ENCODE results near the gene NRXN3. TPM values are rescaled to one million over a fixed set of nuclear protein-coding genes. Genes with fewer than 3 reads are reported as not detected.

NRXN3 gene
- polyA plus RNA-seq, 1 donor (not counting 4 experiments of a cell fraction or from before 2014, with no cell fraction given) = 0.89 TPM

GRCh38 chr14:79842270-79842669 is 1672.1 kb downstream of the NRXN3 start:
- dilution Hi-C loops (cut with MboI; ENCODE audit: extremely low pct_ligation_motif_present, low sequenced_read_pairs) = no loop called here
- FAIRE-seq = no peak
- H3K79me2 ChIP-seq (ENCODE audit: control insufficient read depth, insufficient read depth, low read length) = no peaks in the 10 kb centered on the region
- DNase-seq (ENCODE audit: low read depth, low spot score) = no peak
- H2AFZ ChIP-seq (ENCODE audit: control insufficient read depth, low read length) = no peak overlapping the region
- no peaks in the 10 kb centered on the region for H3K9me3 ChIP-seq (ENCODE audit: control insufficient read depth, low read depth, low read length)
- H3K4me3 ChIP-seq (ENCODE audit: control insufficient read depth in 2 of 3, extremely low read depth in 1 of 3, insufficient read depth in 2 of 3, low read depth in 1 of 3, low read length in 3 of 3) = no peak overlapping the region
- H3K4me1 ChIP-seq (ENCODE audit: control insufficient read depth, extremely low read depth, insufficient read depth, low read length) = no peaks in the 10 kb centered on the region
- no peaks in the 10 kb centered on the region for H3K27me3 ChIP-seq (ENCODE audit: control insufficient read depth, extremely low read depth, insufficient read depth, low read length)
- no peak overlapping the region for H3K9ac ChIP-seq (ENCODE audit: control insufficient read depth, extremely low read depth, insufficient read depth, low read length)
- no peaks in the 10 kb centered on the region for H4K20me1 ChIP-seq (ENCODE audit: control insufficient read depth, extremely low read depth, insufficient read depth, low read length)
- no peak overlapping the region for H3K4me2 ChIP-seq (ENCODE audit: control insufficient read depth, extremely low read depth, insufficient read depth, low read depth, low read length)
- TF ChIP-seq CTCF (optimal IDR thresholded peaks at IDR 0.05 in 1 of 3, IDR thresholded peaks at IDR 0.05 in 1 of 3, conservative IDR thresholded peaks at IDR 0.05 in 1 of 3; ENCODE audit: extremely low read depth in 1 of 3, insufficient read depth in 2 of 3, low read length in 3 of 3) = no peak
- no peaks in the 10 kb centered on the region for H3K36me3 ChIP-seq (ENCODE audit: control insufficient read depth in 2 of 2, extremely low read depth in 1 of 2, insufficient read depth in 2 of 2, low read length in 2 of 2)
- H3K9me1 ChIP-seq (ENCODE audit: control insufficient read depth, extremely low read depth, insufficient read depth, low read length) = no peaks in the 10 kb centered on the region
- no peak overlapping the region for H3K27ac ChIP-seq (ENCODE audit: control insufficient read depth, insufficient read depth, low read length)

- Histone ChIP-seq H3K9ac (ENCODE audit: control insufficient read depth, extremely low read depth, insufficient read depth, low read length) (no peak overlapping the region), H3K27me3 (ENCODE audit: control insufficient read depth, extremely low read depth, insufficient read depth, low read length) (no peaks in the 10 kb centered on the region), H2AFZ (ENCODE audit: control insufficient read depth, low read length) (no peak overlapping the region), H3K4me2 (ENCODE audit: control insufficient read depth, extremely low read depth, insufficient read depth, low read depth, low read length) (no peak overlapping the region), H3K4me3 (ENCODE audit: control insufficient read depth in 2 of 3, extremely low read depth in 1 of 3, insufficient read depth in 2 of 3, low read depth in 1 of 3, low read length in 3 of 3) (no peak overlapping the region), H3K79me2 (ENCODE audit: control insufficient read depth, insufficient read depth, low read length) (no peaks in the 10 kb centered on the region), H3K4me1 (ENCODE audit: control insufficient read depth, extremely low read depth, insufficient read depth, low read length) (no peaks in the 10 kb centered on the region), H3K9me3 (ENCODE audit: control insufficient read depth, low read depth, low read length) (no peaks in the 10 kb centered on the region), H3K36me3 (ENCODE audit: control insufficient read depth in 2 of 2, extremely low read depth in 1 of 2, insufficient read depth in 2 of 2, low read length in 2 of 2) (no peaks in the 10 kb centered on the region), H3K9me1 (ENCODE audit: control insufficient read depth, extremely low read depth, insufficient read depth, low read length) (no peaks in the 10 kb centered on the region), H3K27ac (ENCODE audit: control insufficient read depth, insufficient read depth, low read length) (no peak overlapping the region), H4K20me1 (ENCODE audit: control insufficient read depth, extremely low read depth, insufficient read depth, low read length) (no peaks in the 10 kb centered on the region)
- FAIRE-seq (no peak), DNase-seq (ENCODE audit: low read depth, low spot score) (no peak)
- dilution Hi-C loops (cut with MboI; ENCODE audit: extremely low pct_ligation_motif_present, low sequenced_read_pairs) = no loop called here
- TF ChIP-seq EZH2 (IDR thresholded peaks at IDR 0.05; ENCODE audit: low read length) = no peak
- TF ChIP-seq CTCF (optimal IDR thresholded peaks at IDR 0.05 in 1 of 3, IDR thresholded peaks at IDR 0.05 in 1 of 3, conservative IDR thresholded peaks at IDR 0.05 in 1 of 3; ENCODE audit: extremely low read depth in 1 of 3, insufficient read depth in 2 of 3, low read length in 3 of 3) = no peak
Observed at GRCh38 chr14:79852950-79853744, 1683.0 kb downstream of the NRXN3 start.
